Stimulated activated CD8-positive, alpha-beta memory T cell treated with anti-CD3 and anti-CD28 coated beads, Interleukin-7, amount 100 ng/mL, for 4 hours (primary cell): Measurements from ENCODE around the gene SYTL4.

Source experiments
- DNase-seq, 2 donors: peaks; one replicate each; pipeline ENCODE4 v3.0.0-alpha.2; 2020; ENCODE audit warnings: low read depth in 2 of 2

Gene SYTL4

DNA sequence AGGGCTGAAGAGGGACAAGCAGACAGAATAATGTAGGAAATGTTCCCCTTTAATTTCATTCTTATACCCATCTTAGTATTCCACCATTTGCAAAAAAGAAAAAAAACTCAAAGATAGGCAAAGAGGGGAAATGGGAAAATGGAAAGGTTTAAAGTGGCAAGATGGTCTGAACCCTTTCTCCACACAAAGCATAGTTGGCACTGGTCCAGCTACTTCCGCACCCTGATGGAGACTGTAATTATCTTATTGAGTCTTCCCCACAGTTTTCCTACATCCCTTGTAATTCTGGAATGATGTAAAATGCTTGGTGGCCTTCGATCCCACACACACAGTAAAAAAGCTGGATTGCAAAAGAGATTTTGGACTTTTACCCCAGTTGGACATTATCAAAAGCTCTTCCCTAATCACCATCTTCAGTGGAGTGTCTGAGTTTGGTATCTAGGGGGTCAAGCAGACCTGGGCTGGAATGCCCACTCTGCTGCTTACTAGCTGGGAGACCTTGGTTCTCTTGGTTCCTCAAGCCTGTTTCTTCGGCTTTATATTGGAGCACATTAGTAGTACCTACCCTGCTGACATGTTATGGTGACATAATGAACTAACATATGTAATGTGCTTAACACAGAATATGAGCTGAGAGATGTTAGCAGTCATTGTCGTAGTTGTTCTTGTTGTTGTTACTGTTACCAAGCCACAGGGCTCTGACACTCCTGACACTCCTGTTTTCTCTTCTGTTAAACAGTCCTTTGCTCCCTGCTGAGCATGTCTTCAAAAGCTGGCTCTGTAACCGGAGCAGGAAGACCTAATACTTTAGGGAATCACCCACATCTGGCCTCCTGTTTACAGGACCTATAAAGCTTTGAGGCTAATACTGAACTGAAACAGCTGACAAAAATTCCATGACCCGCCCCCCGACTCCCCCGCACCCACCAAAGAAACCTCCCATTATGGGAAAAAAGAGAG lies 83.2 kb downstream of the SYTL4 start:
- no peak for DNase-seq

DNA sequence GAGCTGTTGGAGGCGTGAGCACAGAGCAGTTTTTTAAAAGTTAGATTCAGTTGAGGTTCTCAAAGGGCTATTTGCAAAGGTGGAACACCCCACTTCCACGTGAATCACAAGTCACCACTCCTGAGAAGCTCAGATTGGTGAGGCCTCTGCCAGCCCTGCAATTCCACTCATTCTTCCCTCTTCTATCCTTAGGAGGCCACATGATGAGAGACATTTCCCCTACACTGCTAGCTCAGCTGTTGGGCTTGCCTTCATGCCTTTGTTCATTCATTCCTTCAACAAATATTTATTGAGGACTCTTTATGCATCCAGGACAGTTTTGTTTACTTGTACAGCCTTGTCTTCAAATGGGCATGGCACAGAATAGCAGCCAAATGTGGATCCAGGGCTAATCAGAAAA lies 84.2 kb downstream of the SYTL4 start:
- no peak for DNase-seq

DNA sequence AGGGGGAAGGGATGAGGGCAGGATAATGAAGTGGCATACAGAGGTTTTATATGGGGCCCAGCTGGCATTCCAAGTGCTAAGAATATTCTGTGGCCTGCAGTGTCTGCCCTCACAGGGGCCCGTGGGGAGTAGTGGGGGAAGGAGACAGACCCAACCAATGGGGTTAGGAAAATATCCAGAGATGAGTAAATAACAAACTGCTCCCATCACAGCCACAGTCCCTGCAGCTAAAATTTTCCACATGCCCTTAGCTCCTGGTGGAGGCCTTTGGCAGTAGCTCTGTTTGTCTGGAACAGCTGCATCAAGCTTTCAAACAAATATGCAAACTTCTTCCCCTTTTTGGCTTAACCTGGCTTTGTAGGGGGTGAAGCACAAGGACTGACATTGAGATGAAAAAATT lies 84.8 kb downstream of the SYTL4 start:
- no peak for DNase-seq

- DNase-seq, result no peak
Measured at GRCh38 chrX:100645106-100645505, 86.8 kb downstream of the SYTL4 start.

GRCh38 chrX:100643956-100644860 lies 87.7 kb downstream of the SYTL4 start, which contains the start of gene SRPX2:
Gene SRPX2, plus strand, starts transcription at chrX:100644199. Its CDS starts 2,124 bp downstream, at chrX:100646323.
- no peak for DNase-seq

DNA sequence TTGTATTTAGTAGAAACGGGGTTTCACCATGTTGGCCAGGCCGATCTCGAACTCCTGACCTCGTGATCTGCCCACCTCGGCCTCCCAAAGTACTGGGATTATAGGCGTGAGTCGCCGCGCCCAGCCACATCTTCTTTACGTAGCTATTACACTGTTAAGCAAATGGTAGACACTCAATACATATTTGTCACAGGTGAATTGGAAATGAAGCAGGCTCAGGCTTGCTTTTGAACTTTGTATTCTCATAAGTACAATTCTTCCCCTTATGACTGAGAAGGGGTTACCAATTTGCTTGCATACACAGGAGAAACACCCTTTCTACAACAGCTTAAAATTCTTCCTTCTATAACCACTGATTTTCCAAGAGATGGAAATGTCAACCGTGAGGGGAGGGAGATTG lies 88.7 kb downstream of the SYTL4 start:
- DNase-seq, result no peak

DNA sequence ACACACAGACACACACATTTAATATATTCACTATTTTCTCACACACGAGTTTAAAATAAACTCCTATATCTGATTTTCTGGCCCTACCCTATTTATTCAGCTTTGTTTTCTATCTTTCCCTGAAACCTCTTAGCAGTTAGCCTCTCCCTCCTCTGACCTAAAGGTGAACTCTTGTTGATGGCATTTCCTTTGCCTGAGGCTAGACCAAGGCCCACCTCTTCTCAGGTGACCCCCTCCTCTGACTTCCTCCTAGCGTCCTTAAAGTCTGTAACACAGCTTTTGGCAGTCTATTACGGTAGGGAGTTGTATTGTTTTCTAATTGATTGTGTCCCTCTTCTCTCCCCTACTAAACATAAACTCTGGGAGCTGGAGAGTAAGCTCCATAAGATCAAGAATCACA lies 89.6 kb downstream of the SYTL4 start:
- no peak for DNase-seq

GRCh38 chrX:100636321-100636991 lies 95.5 kb downstream of the SYTL4 start, which contains the start of gene TSPAN6:
Gene TSPAN6, minus strand, starts transcription at chrX:100636806. Its CDS starts 112 bp downstream, at chrX:100636694.
- DNase-seq, result peak; percentile 37 to 49

GRCh38 chrX:100635989-100636320 lies 96.0 kb downstream of the SYTL4 start:
- DNase-seq, result no peak

DNA sequence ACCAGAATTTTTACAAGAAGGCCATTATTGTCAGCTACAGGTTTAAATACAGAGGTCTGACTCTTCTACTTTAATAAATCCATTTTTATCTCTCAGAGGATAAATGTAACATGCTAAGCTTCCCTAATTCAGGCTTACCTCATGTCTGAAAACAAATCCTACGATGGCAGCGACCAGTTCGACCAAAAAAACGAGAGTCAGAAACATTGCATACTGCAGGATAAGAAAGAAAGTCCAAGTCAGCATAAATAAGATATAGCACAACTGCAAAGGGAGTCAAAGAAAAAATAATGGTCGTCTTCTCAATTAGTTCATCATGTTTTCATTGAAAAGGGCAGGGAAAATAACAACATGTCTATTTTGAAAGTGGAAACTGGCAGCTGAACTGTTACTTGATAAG lies 96.9 kb downstream of the SYTL4 start:
- DNase-seq, result no peak

- DNase-seq, result no peak
Measured at GRCh38 chrX:100625985-100626491, 105.9 kb downstream of the SYTL4 start.
